ENCODE data around the gene ATG14. TPM values are rescaled to one million over a fixed set of nuclear protein-coding genes. Genes with fewer than 3 reads are reported as not detected.

ATG14 gene
- total RNA-seq, 2 donors from 2014 or later = 7.2 to 7.3 TPM

- H3K4me1 Mint-ChIP-seq (ENCODE audit: low read depth in 2 of 2) = no peaks in the 10 kb centered on the region
- H3K27me3 Mint-ChIP-seq = peaks cover 0 to 2% of the 10 kb centered on the region in 2 donors
- H3K27ac Mint-ChIP-seq = no peak overlapping the region
- H3K4me3 Mint-ChIP-seq = no peak overlapping the region
- DNase-seq (ENCODE audit: low spot score) = peak; percentile 65
- no peak for ATAC-seq
- no peaks in the 10 kb centered on the region for H3K36me3 Mint-ChIP-seq
- H3K9me3 Mint-ChIP-seq = no peaks in the 10 kb centered on the region
Measured at GRCh38 chr14:55446127-55446736, 34.6 kb upstream of the ATG14 start.

DNA sequence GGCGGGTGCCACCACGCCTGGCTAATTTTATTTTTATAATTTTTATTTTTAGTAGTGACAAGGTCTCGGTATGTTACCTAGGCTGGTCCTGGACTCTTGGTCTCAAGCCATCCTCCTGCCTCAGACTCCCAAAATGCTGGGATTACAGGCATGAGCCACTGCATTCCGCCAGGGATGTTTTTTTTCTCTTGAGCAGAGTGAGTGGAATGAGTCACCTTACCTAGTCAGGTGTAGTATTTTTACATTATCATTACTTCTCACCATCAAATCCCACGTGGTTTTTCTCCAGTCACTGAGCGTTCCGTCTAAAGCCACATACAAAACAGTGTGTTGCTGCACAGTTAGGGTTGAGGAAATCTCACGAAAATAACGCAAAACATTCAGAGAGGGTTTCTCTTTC, 29.7 kb upstream of the ATG14 start:
- DNase-seq (ENCODE audit: low spot score) (no peak), ATAC-seq (no peak)
- H3K4me3 Mint-ChIP-seq = no peak overlapping the region
- H3K36me3 Mint-ChIP-seq = no peaks in the 10 kb centered on the region
- no peaks in the 10 kb centered on the region for H3K4me1 Mint-ChIP-seq (ENCODE audit: low read depth in 2 of 2)
- no peak overlapping the region for H3K27ac Mint-ChIP-seq
- H3K27me3 Mint-ChIP-seq = peaks cover 0 to 6% of the 10 kb centered on the region in 2 donors
- no peaks in the 10 kb centered on the region for H3K9me3 Mint-ChIP-seq

DNA sequence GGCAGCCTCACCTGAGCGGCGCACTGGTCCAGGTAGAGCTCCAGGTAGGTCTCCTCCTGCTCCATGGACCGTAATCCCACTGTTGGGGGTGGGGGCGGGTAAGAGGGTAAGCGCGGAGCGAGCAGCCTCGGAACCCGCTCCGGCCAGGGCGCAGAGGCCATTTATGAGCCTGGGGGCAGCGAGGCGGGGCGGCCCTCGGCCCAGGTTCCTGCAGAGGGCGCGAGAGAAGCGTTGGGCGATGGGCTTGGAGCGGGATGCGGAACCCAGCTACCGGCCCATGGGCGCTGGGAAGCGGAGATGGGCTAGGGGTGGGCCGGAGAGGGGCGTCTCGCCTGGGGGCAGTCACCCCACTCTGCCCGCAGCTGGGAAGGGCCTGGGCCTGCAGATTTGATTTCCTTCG, 28.8 kb upstream of the ATG14 start, which contains the start of gene TBPL2:
Gene TBPL2 (minus strand): TSS at position 232 of the 400 bp plus-strand sequence. CDS start 167 bp downstream, at position 65.
- H3K36me3 Mint-ChIP-seq = no peaks in the 10 kb centered on the region
- ATAC-seq (no peak), DNase-seq (ENCODE audit: low spot score) (no peak)
- H3K27me3 Mint-ChIP-seq = peaks cover 0 to 5% of the 10 kb centered on the region in 2 donors
- H3K9me3 Mint-ChIP-seq = no peaks in the 10 kb centered on the region
- H3K4me3 Mint-ChIP-seq = no peak within 1 kb of the TSS
- H3K4me1 Mint-ChIP-seq (ENCODE audit: low read depth in 2 of 2) = no peaks in the 10 kb centered on the region
- no peak within 1 kb of the TSS for H3K27ac Mint-ChIP-seq

DNA sequence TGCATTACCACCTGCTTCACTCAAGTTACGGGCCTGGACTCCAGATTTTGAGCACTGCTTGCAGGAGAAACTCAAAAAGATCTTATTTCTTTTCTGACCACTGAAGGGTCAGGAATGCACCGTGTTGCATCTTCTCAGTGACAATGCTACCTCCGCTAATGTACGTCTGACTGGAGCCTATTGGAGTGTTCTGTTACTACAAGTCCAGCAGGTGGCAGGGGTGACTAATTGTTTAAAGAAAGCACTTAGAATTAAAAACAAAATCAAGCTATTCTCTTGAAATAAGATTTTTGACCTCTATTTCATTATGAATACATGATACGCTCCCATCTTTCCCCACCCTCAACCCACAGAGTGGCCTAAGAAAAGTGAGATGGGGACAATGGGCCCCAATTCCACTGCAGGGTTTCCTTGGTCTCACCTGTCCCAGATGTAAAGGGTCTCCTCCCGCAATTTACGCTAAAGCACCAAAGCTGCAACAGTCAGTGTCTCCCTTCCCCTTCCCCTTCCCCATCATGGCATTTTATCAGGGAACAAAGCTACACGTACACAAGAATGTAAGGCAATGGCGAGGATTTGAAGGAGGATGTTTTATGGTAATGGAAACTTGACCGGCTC, 26.5 kb upstream of the ATG14 start:
- ATAC-seq (no peak), DNase-seq (ENCODE audit: low spot score) (no peak)
- Mint-ChIP-seq H3K27ac (no peak overlapping the region), H3K4me3 (no peak overlapping the region), H3K36me3 (no peaks in the 10 kb centered on the region), H3K4me1 (ENCODE audit: low read depth in 2 of 2) (peaks cover 5 to 10% of the 10 kb centered on the region in 2 donors), H3K27me3 (peaks cover 0 to 5% of the 10 kb centered on the region in 2 donors), H3K9me3 (no peaks in the 10 kb centered on the region)

- Mint-ChIP-seq H3K36me3 (no peaks in the 10 kb centered on the region), H3K27me3 (peaks cover 0 to 5% of the 10 kb centered on the region in 2 donors), H3K4me1 (ENCODE audit: low read depth in 2 of 2) (peaks cover 5 to 10% of the 10 kb centered on the region in 2 donors), H3K27ac (no peak overlapping the region), H3K9me3 (no peaks in the 10 kb centered on the region), H3K4me3 (no peak overlapping the region)
- no peak for ATAC-seq
- no peak for DNase-seq (ENCODE audit: low spot score)
Measured at GRCh38 chr14:55436931-55437330, 25.3 kb upstream of the ATG14 start.

DNA sequence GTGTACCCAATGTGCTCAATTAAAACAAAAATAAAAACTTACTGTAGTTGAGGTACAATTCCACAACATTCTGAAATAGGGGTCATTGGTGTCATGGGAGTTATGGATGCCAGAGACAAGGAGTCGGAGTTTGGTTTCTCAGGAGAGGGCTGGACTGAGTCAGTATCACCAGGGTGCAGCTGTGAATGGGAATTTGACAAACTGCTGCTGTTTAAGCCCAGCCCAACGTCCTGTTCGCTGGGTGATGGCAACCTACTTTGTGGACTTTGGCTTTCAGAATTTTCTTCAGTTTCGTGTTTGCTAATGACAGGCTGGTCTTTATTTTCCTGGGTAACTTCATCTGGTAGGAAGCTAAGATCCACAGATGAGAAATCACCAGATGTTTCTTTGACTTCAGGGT, 24.9 kb upstream of the ATG14 start:
- H3K4me1 Mint-ChIP-seq (ENCODE audit: low read depth in 2 of 2) = peaks cover 5 to 10% of the 10 kb centered on the region in 2 donors
- no peak for DNase-seq (ENCODE audit: low spot score)
- no peaks in the 10 kb centered on the region for H3K9me3 Mint-ChIP-seq
- no peak for ATAC-seq
- no peaks in the 10 kb centered on the region for H3K36me3 Mint-ChIP-seq
- H3K27ac Mint-ChIP-seq = no peak overlapping the region
- H3K27me3 Mint-ChIP-seq = peaks cover 0 to 5% of the 10 kb centered on the region in 2 donors
- H3K4me3 Mint-ChIP-seq = no peak overlapping the region

DNA sequence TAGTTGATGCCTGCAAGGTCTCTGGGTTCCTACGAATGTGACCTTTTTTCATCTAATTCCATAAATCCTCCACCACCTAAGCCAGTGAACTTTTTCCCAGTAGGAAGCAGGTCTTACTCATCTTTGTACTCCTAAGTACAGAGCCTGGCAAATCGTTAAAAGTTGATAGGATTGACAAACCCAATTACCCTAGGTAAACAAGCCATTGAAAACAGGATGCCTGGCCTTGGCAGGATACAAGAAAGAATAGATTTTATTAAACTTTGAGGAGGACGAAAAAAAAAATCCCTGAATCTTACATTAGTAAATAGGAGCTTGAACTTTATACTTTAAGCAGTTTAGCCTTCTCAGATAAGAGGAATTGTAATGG, 23.2 kb upstream of the ATG14 start:
- DNase-seq (ENCODE audit: low spot score) (no peak), ATAC-seq (no peak)
- peaks cover 0 to 5% of the 10 kb centered on the region in 2 donors for H3K27me3 Mint-ChIP-seq
- peaks cover 5 to 10% of the 10 kb centered on the region in 2 donors for H3K4me1 Mint-ChIP-seq (ENCODE audit: low read depth in 2 of 2)
- no peak overlapping the region for H3K4me3 Mint-ChIP-seq
- H3K9me3 Mint-ChIP-seq = no peaks in the 10 kb centered on the region
- no peaks in the 10 kb centered on the region for H3K36me3 Mint-ChIP-seq
- no peak overlapping the region for H3K27ac Mint-ChIP-seq

GRCh38 chr14:55433880-55434804, 22.5 kb upstream of the ATG14 start:
- ATAC-seq (peak in 1 of 2 donors; percentile 44), DNase-seq (ENCODE audit: low spot score) (no peak)
- Mint-ChIP-seq H3K27ac (no peak overlapping the region), H3K36me3 (no peaks in the 10 kb centered on the region), H3K4me3 (no peak overlapping the region), H3K27me3 (peaks cover 0 to 5% of the 10 kb centered on the region in 2 donors), H3K4me1 (ENCODE audit: low read depth in 2 of 2) (peaks cover 5 to 10% of the 10 kb centered on the region in 2 donors), H3K9me3 (no peaks in the 10 kb centered on the region)

GRCh38 chr14:55432628-55433027, 21.0 kb upstream of the ATG14 start:
- Mint-ChIP-seq H3K27ac (no peak overlapping the region), H3K36me3 (no peaks in the 10 kb centered on the region), H3K27me3 (peaks cover 0 to 2% of the 10 kb centered on the region in 2 donors), H3K4me3 (no peak overlapping the region), H3K4me1 (ENCODE audit: low read depth in 2 of 2) (peaks cover 5 to 10% of the 10 kb centered on the region in 2 donors), H3K9me3 (no peaks in the 10 kb centered on the region)
- DNase-seq (ENCODE audit: low spot score) (no peak), ATAC-seq (no peak)

DNA sequence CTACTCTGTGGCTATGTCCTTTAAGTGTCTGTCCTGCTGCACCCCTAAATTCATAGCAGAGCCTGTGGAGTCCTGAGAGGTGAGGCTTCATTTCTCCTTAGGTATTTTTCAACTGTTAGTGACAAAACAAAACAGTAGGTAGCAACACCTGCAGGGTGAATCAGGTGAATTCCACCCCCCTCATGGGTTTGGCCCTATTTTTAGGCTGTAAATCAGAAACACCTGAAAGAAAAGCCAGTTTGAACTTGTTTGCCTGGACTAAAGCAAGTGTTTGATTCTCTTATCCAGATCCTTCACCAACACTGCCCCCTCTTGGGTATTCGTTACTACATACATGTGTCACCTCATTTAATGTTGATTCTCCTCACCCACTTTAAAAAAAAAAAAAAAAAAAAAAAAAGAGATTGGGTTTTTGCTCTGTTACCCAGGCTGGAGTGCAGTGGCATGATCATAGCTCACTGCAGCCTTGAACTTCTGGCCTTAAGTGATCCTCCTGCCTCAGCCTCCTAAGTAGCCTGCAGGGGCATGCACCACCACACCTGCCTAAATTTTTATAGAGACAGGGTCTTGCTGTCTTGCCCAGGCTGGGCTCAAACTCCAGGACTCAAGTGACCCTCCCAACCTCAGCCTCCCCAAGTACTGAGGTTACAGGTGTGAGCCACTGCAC, 18.5 kb upstream of the ATG14 start:
- no peak for DNase-seq (ENCODE audit: low spot score)
- Mint-ChIP-seq H3K27me3 (peaks cover 0 to 5% of the 10 kb centered on the region in 2 donors), H3K4me1 (ENCODE audit: low read depth in 2 of 2) (peaks cover 5 to 10% of the 10 kb centered on the region in 2 donors), H3K27ac (no peak overlapping the region), H3K4me3 (no peak overlapping the region), H3K9me3 (no peaks in the 10 kb centered on the region), H3K36me3 (no peaks in the 10 kb centered on the region)
- peak; percentile 57 to 71 for ATAC-seq

- Mint-ChIP-seq H3K4me3 (no peak overlapping the region), H3K27ac (no peak overlapping the region), H3K36me3 (no peaks in the 10 kb centered on the region), H3K9me3 (no peaks in the 10 kb centered on the region), H3K27me3 (peaks cover 0 to 5% of the 10 kb centered on the region in 2 donors), H3K4me1 (ENCODE audit: low read depth in 2 of 2) (no peaks in the 10 kb centered on the region)
- ATAC-seq = no peak
- no peak for DNase-seq (ENCODE audit: low spot score)
Measured at GRCh38 chr14:55427439-55427838, 15.8 kb upstream of the ATG14 start.

- Mint-ChIP-seq H3K4me3 (no peak overlapping the region), H3K4me1 (ENCODE audit: low read depth in 2 of 2) (no peaks in the 10 kb centered on the region), H3K36me3 (no peaks in the 10 kb centered on the region), H3K9me3 (no peaks in the 10 kb centered on the region), H3K27ac (no peak overlapping the region), H3K27me3 (peaks cover 0 to 6% of the 10 kb centered on the region in 2 donors)
- no peak for DNase-seq (ENCODE audit: low spot score)
- ATAC-seq = no peak
Measured at GRCh38 chr14:55426891-55427290, 15.3 kb upstream of the ATG14 start.

- ATAC-seq = no peak
- H3K9me3 Mint-ChIP-seq = no peaks in the 10 kb centered on the region
Measured at GRCh38 chr14:55425091-55425490, 13.5 kb upstream of the ATG14 start.

More at GRCh38 chr14:55425091-55425490, 13.5 kb upstream of the ATG14 start:
- Mint-ChIP-seq H3K27ac (no peak overlapping the region), H3K27me3 (peaks cover 0 to 7% of the 10 kb centered on the region in 2 donors), H3K36me3 (no peaks in the 10 kb centered on the region), H3K4me3 (no peak overlapping the region), H3K4me1 (ENCODE audit: low read depth in 2 of 2) (no peaks in the 10 kb centered on the region)
- DNase-seq (ENCODE audit: low spot score) = no peak

Data from natural killer cell treated with Interleukin-12 subunit alpha and Interleukin-12 subunit beta and Interleukin-15 and Interleukin-18, amount 100 ng/mL, for 72 hours (primary cell).